KOPT-K1 (cell line): Measurements from ENCODE around the gene LCN6.
"Not testable (repeated sequence)": the region's sequence is repeated elsewhere in the genome, so short reads cannot be mapped to it uniquely, and the experiment has no call there.

Experiments used
- H3K27ac ChIP-seq: fragments of 200-600 bp; sonication (generic); 2 replicates; pipeline ENCODE4 v1.5.1; 2016; ENCODE audit warnings: antibody characterized with exemption, mild to moderate bottlenecking, low read depth, low read length; ENCODE audit not compliant: poor library complexity, severe bottlenecking
- H3K36me3 ChIP-seq: fragments of 200-600 bp; sonication (generic); 2 replicates; pipeline ENCODE4 v1.5.1; 2017; ENCODE audit warnings: antibody characterized with exemption, mild to moderate bottlenecking, low read length, moderate library complexity; ENCODE audit not compliant: insufficient read depth
- H3K9me3 ChIP-seq: fragments of 200-600 bp; sonication (generic); 2 replicates; pipeline ENCODE4 v1.5.1; 2017; ENCODE audit warnings: antibody characterized with exemption, low read length, mild to moderate bottlenecking; ENCODE audit not compliant: insufficient read depth, poor library complexity, severe bottlenecking

The LCN6 gene

DNA sequence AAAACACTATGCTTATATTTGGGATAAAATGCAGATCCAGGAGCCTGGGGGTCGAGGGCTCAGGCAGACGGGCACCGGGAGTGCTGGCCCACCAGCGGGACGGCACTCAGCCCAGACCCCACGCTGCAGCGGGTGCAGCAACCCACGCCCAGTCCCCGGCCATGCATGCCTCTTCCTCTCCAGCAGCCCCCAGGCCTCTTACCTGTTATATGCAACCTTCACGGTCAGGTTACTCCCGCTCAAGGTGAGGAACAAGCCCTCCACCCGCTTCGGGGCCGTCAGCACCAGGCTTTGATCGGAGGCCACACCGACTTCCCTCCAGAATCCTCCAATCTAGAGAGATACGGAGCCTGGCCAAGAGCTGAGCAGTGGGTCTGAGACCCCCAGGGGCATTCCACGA lies 8.5 kb upstream of the LCN6 start:
- no peak overlapping the region for H3K27ac ChIP-seq
- no peaks in the 10 kb centered on the region for H3K36me3 ChIP-seq
- peaks cover 13% of the 10 kb centered on the region for H3K9me3 ChIP-seq

GRCh38 chr9:136756134-136756438 lies 7.8 kb upstream of the LCN6 start:
- peaks cover 21% of the 10 kb centered on the region for H3K9me3 ChIP-seq
- no peaks in the 10 kb centered on the region for H3K36me3 ChIP-seq
- H3K27ac ChIP-seq: no peak overlapping the region

GRCh38 chr9:136755302-136756133 lies 7.2 kb upstream of the LCN6 start:
- not testable (repeated sequence) for H3K36me3 ChIP-seq, H3K27ac ChIP-seq
- peaks cover 23% of the 10 kb centered on the region for H3K9me3 ChIP-seq

DNA sequence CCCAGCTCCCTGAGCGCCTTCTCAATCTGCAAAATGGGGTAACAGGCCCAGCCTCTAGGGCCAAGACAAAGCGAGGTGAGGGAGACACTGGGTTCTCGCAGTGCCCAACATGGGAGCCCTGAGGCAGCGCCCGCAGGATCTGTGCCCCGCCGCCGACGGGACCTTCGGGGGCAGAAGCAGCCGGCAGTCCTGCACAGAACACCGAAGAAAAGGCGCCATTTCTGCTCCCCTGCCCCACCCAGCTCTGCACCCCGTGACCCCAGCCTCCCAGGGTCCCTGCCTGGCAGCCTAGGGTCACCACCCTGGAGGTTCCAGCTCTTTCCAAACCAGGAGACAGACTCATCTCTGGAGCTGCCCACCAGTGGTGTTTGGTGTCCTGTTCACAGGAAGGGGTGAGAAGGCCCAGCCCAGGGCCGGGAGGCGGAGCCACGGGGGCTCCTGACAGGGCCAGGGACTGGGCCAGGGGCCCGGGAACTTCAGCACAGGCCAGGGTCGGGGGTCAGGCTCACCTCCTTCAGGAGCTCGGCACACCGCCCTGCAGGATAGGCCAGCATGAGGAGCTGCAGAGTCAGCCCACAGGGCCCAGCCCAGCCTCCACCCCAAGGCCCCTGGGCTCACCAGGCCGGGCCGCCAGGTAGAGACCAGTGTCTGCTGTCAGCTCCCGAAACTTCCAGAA lies 6.4 kb upstream of the LCN6 start:
- peaks cover 23% of the 10 kb centered on the region for H3K9me3 ChIP-seq
- H3K27ac ChIP-seq: no peak overlapping the region
- H3K36me3 ChIP-seq: no peaks in the 10 kb centered on the region

GRCh38 chr9:136754059-136754572 lies 5.8 kb upstream of the LCN6 start:
- Histone ChIP-seq H3K27ac (no peak overlapping the region), H3K9me3 (peaks cover 23% of the 10 kb centered on the region), H3K36me3 (no peaks in the 10 kb centered on the region)

DNA sequence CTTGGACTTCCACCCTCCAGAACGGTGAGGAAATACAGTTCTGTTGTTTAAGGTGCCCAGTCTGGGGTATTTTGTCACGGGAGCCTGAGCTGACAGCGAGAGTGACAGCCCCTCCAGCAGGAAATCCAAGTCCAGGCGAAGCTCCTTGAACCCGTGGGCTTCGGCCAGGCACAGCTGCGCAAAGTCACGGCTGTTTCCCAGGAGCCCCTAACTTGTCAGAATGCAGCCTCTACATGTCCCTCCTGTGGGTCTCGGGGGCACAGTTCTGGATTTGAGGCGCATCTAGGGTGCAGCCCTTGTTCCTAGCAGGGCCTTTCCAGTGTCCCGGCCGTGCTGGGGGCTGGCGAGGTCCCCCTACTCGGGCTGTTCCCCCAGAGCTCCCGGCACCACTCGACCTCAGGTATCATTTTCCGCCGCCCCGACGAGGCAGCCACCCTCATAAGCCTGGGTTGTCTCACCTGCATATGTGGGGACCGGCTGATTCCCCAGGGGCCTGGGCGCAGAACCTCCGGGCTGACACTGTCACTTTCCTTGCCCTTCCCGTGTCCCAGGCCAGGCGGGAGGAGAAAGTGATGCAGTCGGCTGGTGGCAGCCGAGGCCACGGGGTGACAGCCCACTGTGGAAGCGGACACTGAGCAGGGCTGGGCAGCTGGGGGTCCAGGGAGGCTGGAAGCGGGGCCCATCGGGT lies 5.2 kb upstream of the LCN6 start:
- no peaks in the 10 kb centered on the region for H3K36me3 ChIP-seq
- H3K27ac ChIP-seq: no peak overlapping the region
- H3K9me3 ChIP-seq: peaks cover 23% of the 10 kb centered on the region

- H3K36me3 ChIP-seq: no peaks in the 10 kb centered on the region
- no peak overlapping the region for H3K27ac ChIP-seq
- H3K9me3 ChIP-seq: peaks cover 23% of the 10 kb centered on the region
These were observed 3.5 kb upstream of the LCN6 start for GRCh38 chr9:136751814-136752213.

DNA sequence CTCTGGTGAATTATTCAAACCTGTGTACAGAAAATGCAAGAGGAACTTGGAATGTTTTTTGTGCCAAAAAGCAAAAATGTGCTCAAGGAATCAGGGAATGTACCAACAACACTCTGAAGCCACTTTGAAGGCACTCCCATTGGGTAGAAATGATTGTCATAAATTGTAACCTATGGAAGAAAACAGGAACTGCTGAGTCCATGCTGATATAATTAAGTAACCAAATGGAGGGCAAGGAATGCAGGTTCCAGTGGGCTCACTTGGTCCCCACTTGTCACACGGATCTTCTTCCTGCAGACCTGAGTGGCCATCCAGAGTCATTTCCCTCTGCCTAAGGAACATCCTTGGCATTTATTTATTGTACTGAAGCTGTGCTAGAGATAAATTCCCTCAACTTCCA lies 2.9 kb upstream of the LCN6 start:
- Histone ChIP-seq H3K27ac (no peak overlapping the region), H3K9me3 (peaks cover 23% of the 10 kb centered on the region), H3K36me3 (no peaks in the 10 kb centered on the region)

DNA sequence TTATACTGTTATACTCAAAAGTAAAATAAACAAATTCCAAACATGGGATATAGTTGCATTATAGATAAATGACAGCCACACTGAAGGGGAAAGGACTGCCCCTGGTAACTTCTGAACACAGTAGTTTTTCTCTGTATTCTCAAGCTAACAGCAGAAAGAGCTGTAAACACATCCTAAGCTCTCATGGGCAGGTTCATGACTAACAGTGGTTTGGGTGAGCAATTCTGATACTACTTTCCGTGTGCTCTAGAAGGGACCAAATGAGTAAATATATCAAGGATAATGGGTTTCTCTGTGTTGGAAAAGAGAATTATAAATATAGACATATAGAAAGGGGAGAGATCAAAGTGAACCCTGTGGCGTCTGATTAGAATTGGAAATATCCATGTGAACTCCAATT lies 2.2 kb upstream of the LCN6 start:
- peaks cover 23% of the 10 kb centered on the region for H3K9me3 ChIP-seq

DNA sequence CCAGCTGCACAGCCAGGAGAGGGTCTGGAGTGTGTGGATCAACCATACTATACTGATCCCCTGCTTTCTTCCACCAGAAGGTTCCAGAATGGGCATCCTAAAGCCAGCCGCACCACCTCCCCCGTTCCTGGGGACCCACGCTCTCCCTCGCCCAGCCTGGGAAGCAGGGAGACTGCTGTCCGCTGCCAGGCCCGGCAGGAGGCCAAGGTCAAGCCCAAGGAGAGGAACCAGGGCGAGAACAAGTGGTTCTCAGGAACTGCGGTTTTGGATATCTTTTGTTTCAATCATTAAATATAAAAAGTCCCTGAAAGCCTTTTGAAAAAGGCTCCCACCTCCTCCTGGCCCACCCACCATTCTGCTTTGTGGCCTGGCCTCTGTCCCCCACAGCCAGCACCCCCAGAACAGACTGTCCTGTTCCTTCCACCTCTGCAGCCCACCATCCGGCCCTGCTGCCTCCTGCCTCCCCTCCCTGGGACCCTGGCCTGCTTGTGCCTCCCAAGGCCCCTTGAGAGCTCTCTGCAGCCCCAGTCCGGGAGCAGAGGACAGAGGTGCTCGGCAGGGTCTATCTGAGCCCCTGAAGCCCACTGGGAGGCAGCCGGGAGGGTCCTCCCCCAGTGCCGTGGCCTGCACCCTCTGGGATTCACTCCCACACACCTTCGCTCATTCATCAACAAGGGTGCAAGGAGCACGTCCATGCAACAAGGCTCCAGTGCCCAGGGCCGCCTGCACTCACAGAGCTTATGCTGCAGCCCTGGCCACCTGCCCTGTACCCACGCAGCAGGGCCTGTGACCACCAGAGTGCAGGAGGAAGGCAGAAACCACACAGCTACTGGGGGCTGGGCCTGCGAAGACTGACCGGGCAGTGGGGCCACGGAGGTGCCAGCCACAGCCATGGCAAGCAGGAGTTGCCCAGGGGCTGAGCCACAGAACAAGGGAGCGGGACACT lies 614 bp upstream of the LCN6 start:
- Histone ChIP-seq H3K9me3 (peaks cover 23% of the 10 kb centered on the region), H3K36me3 (no peaks in the 10 kb centered on the region), H3K27ac (no peak overlapping the region)

More for the DNA sequence above, 2.2 kb upstream of the LCN6 start:
- H3K27ac ChIP-seq: no peak overlapping the region
- no peaks in the 10 kb centered on the region for H3K36me3 ChIP-seq

DNA sequence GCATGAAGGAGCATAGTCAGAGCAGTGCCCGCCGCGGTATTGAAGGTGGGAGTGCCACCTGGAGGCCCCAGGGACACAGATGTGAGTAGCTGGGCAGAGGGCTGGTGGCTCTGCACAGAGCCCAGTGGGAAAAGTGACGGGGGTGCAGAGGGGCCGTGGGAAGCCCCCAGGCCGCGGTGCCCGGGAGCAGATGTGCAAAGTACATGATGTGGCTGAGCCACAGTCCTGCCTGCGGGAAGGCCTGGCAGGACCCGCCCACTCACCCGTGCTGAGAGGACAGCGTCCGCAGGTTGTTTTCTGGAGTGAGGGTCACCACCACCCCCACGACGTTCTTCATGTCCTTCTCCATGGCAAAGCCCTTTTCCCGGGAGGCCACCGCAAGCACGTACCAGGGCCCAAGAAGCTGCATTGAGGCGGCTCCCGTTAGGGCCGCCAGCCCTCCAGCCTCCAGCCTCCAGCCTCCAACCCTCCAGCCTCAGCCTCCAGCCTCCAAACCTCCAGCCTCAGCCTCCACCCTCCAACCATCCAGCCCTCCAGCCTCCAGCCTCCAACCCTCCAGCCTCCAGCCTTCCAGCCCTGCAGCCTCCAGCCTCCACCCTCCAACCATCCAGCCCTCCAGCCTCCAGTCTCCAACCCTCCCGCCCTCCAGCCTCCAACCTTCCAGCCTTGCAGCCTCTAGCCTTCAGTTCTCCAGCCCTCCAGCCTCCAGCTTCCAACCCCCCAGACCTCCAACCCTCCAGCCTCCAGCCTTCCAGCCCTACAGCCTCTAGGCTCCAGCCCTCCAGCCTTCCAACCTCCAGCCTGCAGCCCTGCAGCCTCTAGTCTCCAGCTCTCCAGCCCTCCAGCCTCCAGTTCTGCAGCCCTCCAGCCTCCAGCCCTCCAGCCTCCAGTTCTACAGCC lies 914 bp downstream of the LCN6 start:
- Histone ChIP-seq H3K36me3 (no peaks in the 10 kb centered on the region), H3K9me3 (peaks cover 15% of the 10 kb centered on the region), H3K27ac (no peak overlapping the region)

DNA sequence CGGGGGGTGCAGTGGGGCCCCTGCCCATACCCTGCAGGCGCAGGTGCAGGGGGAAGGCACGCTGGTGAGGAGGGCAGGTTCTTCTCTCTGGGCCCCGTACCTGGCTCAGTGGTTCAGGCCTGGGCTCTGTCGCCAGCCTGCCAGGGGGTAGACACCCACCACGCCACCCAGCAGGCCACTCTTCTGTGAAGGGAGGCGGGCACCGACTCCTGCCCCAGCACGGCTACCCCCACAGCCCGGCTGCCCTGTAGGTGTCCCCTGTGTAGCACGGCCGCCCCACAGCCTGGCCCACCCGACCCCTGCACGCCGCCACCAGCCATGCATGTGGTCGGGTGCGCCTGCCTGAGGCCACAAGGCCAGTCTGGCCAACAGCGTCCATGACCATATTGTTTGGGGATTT lies 1.7 kb downstream of the LCN6 start:
- Histone ChIP-seq H3K9me3 (peaks cover 7% of the 10 kb centered on the region), H3K36me3 (no peaks in the 10 kb centered on the region), H3K27ac (no peak overlapping the region)

- Histone ChIP-seq H3K36me3 (no peaks in the 10 kb centered on the region), H3K27ac (no peak overlapping the region), H3K9me3 (peaks cover 2% of the 10 kb centered on the region)
These were observed 2.2 kb downstream of the LCN6 start for GRCh38 chr9:136746155-136746490.
